NT2/D1 (cell line): ENCODE data around the gene AKAP13.

Experiments
- YY1 ChIP-seq: IDR thresholded peaks from 2 replicates; pipeline ENCODE4 v1.6.1; 2011; ENCODE audit not compliant: insufficient read length, insufficient read depth
- ZNF274 ChIP-seq: IDR thresholded peaks from 2 replicates; pipeline ENCODE4 v1.6.1; 2011; ENCODE audit warnings: mild to moderate bottlenecking, low read depth, low read length

GRCh38 chr15:85353516-85353915 is 26.9 kb upstream of the AKAP13 start:
- no peak for TF ChIP-seq YY1
- no peak for TF ChIP-seq ZNF274
